ENCODE results near the gene ZCCHC17. TPM values are rescaled to one million over a fixed set of nuclear protein-coding genes. Genes with fewer than 3 reads are reported as not detected.

Gene ZCCHC17
- total and polyA plus RNA-seq, 8 donors, result 1.8 to 39.0 (median 23.2) TPM; not detected in 1

DNA sequence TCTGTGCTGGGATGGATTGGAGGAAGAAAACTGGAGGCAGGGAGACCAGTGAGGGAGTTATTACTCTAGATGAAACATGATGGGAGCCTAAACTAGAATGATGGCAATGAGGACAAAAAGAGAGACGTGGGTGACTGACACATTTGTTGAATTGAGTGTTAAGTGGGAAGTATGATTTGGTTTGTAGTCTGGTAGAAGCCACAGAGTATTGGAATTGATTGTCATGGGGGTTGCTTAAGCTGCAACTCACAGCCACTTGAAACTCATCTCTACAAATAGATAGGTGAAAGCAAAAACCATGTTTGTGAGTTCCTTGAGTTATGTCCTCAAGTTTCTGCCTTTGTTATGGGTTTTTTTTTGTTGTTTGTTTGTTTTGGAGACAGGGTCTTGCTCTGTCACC is 47.7 kb downstream of the ZCCHC17 start:
- TF ChIP-seq CTCF (IDR thresholded peaks at IDR 0.05), result no peak
- TF ChIP-seq POLR2AphosphoS5 (IDR thresholded peaks at IDR 0.05), result no peak
- TF ChIP-seq EP300 (IDR thresholded peaks at IDR 0.05), result no peak
- no peak for TF ChIP-seq POLR2A (IDR thresholded peaks at IDR 0.05)
- Histone ChIP-seq H3K27me3 (no peaks in the 10 kb centered on the region), H3K9me3 (no peaks in the 10 kb centered on the region), H3K27ac (no peak overlapping the region), H3K4me3 (no peak overlapping the region), H3K36me3 (peaks cover 13 to 68% (median 56%) of the 10 kb centered on the region in 4 donors), H3K4me1 (no peaks in the 10 kb centered on the region)
- intact Hi-C loops (cut with DNase I; ENCODE audit: low total_unique reads), result no loop called here
- 0 to 91% (median 35%) methylated on average over 1 of the region's 1 CpG for WGBS, 5 donors
- DNase-seq, result no peak

GRCh38 chr1:31345635-31346034 is 48.8 kb downstream of the ZCCHC17 start:
- intact Hi-C loops (cut with DNase I; ENCODE audit: low total_unique reads), result no loop called here
- TF ChIP-seq POLR2AphosphoS5 (IDR thresholded peaks at IDR 0.05), result no peak
- no peak for TF ChIP-seq POLR2A (IDR thresholded peaks at IDR 0.05)
- TF ChIP-seq CTCF (IDR thresholded peaks at IDR 0.05), result no peak
- no peak for TF ChIP-seq EP300 (IDR thresholded peaks at IDR 0.05)
- no peak overlapping the region for H3K27ac ChIP-seq
- no peak for DNase-seq
- H3K4me1 ChIP-seq, result no peaks in the 10 kb centered on the region
- H3K27me3 ChIP-seq, result no peaks in the 10 kb centered on the region
- WGBS, 5 donors, result 88 to 96% (median 90%) methylated on average over 2 of the region's 2 CpGs
- H3K9me3 ChIP-seq, result no peaks in the 10 kb centered on the region
- H3K4me3 ChIP-seq, result no peak overlapping the region
- H3K36me3 ChIP-seq, result peaks cover 14 to 69% (median 59%) of the 10 kb centered on the region in 4 donors

DNA sequence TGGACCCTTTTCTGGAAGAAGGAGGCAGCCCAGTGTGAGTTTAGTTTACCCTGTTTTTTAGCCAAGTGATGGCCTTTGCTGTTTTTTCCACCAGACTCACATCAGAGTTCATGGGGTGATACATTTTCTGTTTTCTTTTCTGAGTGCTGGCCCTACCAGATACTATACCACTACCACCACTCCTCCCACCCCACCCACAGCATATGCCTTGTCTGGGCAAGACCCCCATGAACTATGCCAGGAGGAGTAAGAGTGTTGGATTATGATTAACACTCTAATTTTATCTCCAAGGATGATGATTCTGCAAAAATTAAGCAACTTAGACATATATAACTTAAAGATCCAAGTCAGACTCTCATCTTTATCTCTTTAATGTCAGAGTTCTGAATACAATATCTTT is 50.0 kb downstream of the ZCCHC17 start:
- no peaks in the 10 kb centered on the region for H3K4me1 ChIP-seq
- TF ChIP-seq POLR2AphosphoS5 (IDR thresholded peaks at IDR 0.05), result no peak
- no peak for TF ChIP-seq CTCF (IDR thresholded peaks at IDR 0.05)
- no peak for TF ChIP-seq EP300 (IDR thresholded peaks at IDR 0.05)
- no peak for TF ChIP-seq POLR2A (IDR thresholded peaks at IDR 0.05)
- H3K27me3 ChIP-seq, result no peaks in the 10 kb centered on the region
- H3K9me3 ChIP-seq, result no peaks in the 10 kb centered on the region
- no peak overlapping the region for H3K4me3 ChIP-seq
- H3K36me3 ChIP-seq, result peaks cover 18 to 78% (median 70%) of the 10 kb centered on the region in 4 donors
- DNase-seq, result no peak
- no peak overlapping the region for H3K27ac ChIP-seq
- intact Hi-C loops (cut with DNase I; ENCODE audit: low total_unique reads), result no loop called here

GRCh38 chr1:31348449-31348848 is 51.6 kb downstream of the ZCCHC17 start:
- TF ChIP-seq EP300 (IDR thresholded peaks at IDR 0.05), result no peak
- no peak for TF ChIP-seq POLR2A (IDR thresholded peaks at IDR 0.05)
- Histone ChIP-seq H3K4me3 (no peak overlapping the region), H3K27me3 (no peaks in the 10 kb centered on the region), H3K36me3 (peaks cover 19 to 79% (median 74%) of the 10 kb centered on the region in 4 donors), H3K9me3 (no peaks in the 10 kb centered on the region), H3K27ac (no peak overlapping the region), H3K4me1 (no peaks in the 10 kb centered on the region)
- no peak for DNase-seq
- WGBS, 5 donors, result 86 to 100% (median 89%) methylated on average over 1 of the region's 1 CpG
- intact Hi-C loops (cut with DNase I; ENCODE audit: low total_unique reads), result no loop called here

GRCh38 chr1:31354283-31354682 is 57.5 kb downstream of the ZCCHC17 start:
- H3K27ac ChIP-seq, result no peak overlapping the region
- H3K9me3 ChIP-seq, result no peaks in the 10 kb centered on the region
- no peak overlapping the region for H3K4me3 ChIP-seq
- peaks cover 0 to 7% (median 0%) of the 10 kb centered on the region in 4 donors for H3K4me1 ChIP-seq
- no peaks in the 10 kb centered on the region for H3K27me3 ChIP-seq
- no peak for TF ChIP-seq POLR2AphosphoS5 (IDR thresholded peaks at IDR 0.05)
- no peak for TF ChIP-seq CTCF (IDR thresholded peaks at IDR 0.05)
- TF ChIP-seq POLR2A (IDR thresholded peaks at IDR 0.05), result no peak
- TF ChIP-seq EP300 (IDR thresholded peaks at IDR 0.05), result no peak
- H3K36me3 ChIP-seq, result peaks cover 12 to 69% (median 66%) of the 10 kb centered on the region in 4 donors
- DNase-seq, result peak in 1 of 2 donors; percentile 19
- intact Hi-C loops (cut with DNase I; ENCODE audit: low total_unique reads), result no loop called here
- WGBS, 5 donors, result 23 to 48% (median 35%) methylated on average over 3 of the region's 3 CpGs

Measured in stomach (tissue), 9 donors.